DMS153 treated with DMSO at 0.1 percent for 48 hours (cell line): ENCODE measurements around the gene RASA3.
"Not testable (repeated sequence)": the region's sequence is repeated elsewhere in the genome, so short reads cannot be mapped to it uniquely, and the experiment has no call there.

Source experiments
- DNase-seq: peaks from one replicate; lab custom pipeline; 2025; ENCODE audit not compliant: unreplicated experiment; lab: John Stamatoyannopoulos, UW

Gene RASA3

GRCh38 chr13:114115796-114116195 lies 16.6 kb downstream of the RASA3 start:
- DNase-seq, result no peak

DNA sequence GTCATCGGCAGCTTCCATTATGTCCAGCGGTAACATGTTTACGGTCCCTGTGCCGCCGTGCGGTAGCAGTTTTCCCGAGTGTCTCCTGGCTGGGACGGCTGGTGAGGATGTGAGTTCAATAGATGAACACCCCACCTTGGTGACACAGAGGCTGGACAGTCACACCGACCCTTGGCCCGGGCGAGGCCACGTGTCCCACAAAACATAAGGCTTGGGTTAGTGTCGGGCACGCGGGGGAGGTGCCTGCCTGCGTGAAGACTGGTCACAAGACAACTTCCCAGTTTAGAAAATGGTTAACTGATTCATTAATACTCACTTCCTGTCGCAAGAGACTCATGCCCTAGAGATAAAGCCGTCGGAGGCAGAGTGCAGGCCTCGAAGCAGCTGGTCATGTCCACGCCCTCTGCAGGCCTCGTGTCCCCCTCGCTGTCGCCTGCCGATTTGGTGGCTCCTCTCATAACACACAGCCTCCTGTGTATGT lies 17.2 kb downstream of the RASA3 start:
- no peak for DNase-seq

DNA sequence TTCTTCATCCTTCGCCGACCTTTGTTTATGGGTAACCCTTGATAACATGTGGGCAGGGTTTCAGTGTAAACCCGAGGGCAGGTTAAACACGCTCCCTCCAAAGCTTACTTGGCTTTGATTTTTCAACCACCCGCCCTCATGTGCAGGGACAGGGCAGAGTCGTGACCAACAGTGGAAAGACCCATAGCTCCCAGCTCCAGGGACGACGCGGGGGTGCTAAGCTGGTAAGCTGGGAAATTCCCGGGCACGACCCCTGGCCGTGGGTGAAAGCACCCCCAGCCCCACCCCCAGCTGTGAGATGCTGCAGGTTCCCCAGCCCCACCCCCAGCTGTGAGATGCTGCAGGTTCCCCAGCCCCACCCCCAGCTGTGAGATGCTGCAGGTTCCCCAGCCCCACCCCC lies 17.8 kb downstream of the RASA3 start:
- DNase-seq, result not testable (repeated sequence)

- DNase-seq, result no peak
Measured at GRCh38 chr13:114114006-114114640, 18.3 kb downstream of the RASA3 start.

DNA sequence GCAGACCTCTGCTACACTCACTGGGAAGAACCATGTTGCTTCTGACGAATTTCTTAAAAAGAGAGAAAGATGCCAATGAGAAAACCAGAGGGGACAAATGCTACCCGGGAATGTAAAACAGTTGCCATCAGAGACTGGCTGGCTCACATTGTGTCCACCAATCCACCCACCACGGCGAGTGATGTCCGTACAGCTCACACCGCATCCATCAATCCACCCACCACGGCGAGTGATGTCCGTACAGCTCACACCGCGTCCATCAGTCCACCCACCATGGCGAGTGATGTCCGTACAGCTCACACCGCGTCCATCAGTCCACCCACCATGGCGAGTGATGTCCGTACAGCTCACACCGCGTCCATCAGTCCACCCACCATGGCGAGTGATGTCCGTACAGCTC lies 19.0 kb downstream of the RASA3 start:
- not testable (repeated sequence) for DNase-seq

GRCh38 chr13:114112826-114113322 lies 19.5 kb downstream of the RASA3 start:
- no peak for DNase-seq

- DNase-seq, result no peak
Measured at GRCh38 chr13:114112231-114112825, 20.1 kb downstream of the RASA3 start.

- no peak for DNase-seq
Measured at GRCh38 chr13:114111577-114111976, 20.8 kb downstream of the RASA3 start.

DNA sequence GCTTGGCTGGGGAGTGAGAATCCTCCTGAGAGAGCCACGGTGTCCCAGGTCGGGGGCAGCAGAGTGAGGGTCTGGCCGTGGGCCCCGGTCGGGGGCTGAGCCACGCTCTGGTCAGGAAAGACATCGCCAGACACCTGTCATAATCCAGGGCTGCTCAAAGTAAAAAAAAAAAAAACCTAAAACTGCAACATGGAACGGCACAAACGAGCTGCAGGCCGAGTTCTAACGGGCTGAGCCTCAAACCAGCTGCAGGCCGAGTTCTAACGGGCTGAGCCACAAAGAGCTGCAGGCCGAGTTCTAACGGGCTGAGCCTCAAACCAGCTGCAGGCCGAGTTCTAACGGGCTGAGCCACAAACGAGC lies 21.6 kb downstream of the RASA3 start:
- DNase-seq, result not testable (repeated sequence)

DNA sequence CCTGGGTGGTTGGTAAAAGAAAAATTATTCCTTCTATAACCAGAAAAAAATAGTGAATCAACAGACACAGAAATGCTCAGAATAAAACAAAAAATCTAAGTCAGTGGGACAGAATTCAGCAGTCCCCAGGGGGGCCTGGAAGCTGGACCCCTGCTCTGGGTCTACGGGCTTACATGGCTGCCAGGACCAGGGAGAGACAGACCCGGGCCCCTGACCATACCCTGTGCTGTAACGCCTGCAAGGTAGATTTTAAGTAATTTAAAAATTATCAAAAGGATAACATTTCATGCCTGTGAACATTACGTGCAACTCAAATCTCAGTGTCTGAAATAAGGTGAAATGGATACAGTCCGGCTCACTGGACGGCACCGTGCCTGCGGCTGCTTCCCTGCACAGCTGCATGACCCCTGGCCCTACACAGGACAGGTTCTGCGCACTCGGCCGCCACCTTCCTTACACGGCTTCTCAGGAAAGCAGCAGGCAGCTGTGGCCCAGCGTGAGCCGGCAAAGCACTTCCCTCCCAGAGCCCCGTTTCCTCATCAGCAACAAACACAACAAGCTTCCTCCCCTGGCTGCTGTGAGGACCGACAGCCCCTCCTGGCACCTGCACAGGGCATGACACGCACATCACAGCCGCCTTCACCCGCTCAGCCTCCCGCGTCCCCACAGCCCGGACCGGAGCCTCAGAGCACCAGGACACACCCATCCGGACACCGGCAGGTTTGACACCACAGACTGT lies 22.2 kb downstream of the RASA3 start:
- DNase-seq, result no peak

- DNase-seq, result no peak
Measured at GRCh38 chr13:114109641-114110041, 22.8 kb downstream of the RASA3 start.

GRCh38 chr13:114108894-114109293 lies 23.5 kb downstream of the RASA3 start:
- DNase-seq, result no peak

DNA sequence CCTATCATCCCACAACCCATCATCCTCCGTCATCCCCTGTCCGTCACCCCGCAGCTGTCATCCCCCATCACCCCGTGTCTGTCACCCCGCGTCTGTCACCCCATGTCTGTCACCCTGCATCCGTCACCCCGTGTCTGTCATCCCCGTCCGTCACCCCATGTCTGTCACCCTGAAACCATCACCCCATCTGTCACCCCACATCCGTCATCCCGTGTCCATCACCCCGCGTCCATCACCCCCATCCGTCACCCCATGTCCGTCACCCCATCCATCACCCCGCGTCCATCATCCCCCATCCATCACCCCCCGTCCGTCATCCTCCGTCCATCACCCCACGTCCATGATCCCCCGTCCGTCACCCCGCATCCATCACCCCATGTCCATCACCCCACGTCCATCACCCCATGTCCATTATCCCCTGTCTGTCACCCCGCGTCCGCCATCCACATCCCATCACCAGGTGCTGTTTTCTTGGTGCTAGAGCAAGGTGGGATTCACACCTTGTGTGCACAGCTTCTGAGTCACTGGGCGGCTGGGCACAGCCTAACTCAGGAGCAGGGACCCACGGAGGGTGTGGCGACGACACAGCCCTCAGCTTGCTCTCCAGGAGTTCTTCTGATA lies 24.2 kb downstream of the RASA3 start:
- no peak for DNase-seq

DNA sequence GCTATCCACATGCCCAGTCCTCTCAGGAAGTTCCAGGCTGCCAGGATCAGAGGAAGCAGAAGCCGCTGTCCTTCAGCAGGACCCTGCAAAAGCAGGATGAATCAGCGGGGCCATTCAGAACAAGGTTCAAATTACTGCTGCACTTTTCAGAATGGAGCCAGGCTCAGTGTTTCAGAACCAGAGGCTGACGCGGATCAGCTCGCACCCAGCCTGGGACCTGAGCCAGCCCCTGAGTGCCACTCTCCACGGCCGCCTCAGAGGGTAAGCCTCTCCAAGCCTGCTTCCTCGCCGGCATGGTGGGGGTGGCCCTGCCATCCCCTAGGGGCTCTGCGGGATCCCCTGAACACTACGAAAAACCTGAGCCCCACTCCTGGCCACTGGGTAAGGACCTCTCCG lies 24.7 kb downstream of the RASA3 start:
- DNase-seq, result no peak

GRCh38 chr13:114106991-114107685 lies 25.3 kb downstream of the RASA3 start:
- no peak for DNase-seq

- DNase-seq, result no peak
Measured at GRCh38 chr13:114106526-114106925, 25.9 kb downstream of the RASA3 start.

DNA sequence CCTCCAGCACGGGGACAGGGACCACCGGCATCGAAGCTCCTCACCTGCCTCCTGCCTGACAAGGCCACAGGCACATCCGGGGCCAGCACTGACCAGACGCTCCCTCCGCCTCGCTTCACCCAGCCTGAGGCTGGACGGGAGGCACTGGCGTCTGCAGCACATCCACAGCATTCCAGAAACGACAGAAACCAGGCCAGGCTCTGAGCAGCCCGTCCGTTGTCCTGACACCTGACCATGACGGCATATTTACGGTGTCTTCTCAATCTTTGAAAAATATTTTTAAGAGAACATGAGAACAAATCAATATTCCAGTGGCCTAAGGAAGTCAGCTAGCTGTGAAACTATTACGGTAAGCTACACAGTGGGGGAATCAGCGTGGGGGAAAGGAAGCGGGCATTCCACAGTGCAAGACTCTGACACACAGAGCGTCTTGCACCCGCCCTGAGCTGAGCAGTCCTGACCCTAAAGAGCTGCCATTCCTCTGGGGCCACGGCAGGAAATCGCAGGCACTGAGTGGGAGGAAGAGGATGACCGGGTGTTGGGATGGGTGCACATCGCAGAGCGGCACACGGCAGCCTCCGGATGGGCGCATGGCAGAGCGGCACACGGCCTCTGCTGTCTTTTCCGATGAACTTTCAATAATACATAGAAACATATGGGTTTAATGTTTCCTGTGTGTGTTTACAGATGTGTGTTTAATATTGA lies 26.8 kb downstream of the RASA3 start:
- DNase-seq, result no peak

DNA sequence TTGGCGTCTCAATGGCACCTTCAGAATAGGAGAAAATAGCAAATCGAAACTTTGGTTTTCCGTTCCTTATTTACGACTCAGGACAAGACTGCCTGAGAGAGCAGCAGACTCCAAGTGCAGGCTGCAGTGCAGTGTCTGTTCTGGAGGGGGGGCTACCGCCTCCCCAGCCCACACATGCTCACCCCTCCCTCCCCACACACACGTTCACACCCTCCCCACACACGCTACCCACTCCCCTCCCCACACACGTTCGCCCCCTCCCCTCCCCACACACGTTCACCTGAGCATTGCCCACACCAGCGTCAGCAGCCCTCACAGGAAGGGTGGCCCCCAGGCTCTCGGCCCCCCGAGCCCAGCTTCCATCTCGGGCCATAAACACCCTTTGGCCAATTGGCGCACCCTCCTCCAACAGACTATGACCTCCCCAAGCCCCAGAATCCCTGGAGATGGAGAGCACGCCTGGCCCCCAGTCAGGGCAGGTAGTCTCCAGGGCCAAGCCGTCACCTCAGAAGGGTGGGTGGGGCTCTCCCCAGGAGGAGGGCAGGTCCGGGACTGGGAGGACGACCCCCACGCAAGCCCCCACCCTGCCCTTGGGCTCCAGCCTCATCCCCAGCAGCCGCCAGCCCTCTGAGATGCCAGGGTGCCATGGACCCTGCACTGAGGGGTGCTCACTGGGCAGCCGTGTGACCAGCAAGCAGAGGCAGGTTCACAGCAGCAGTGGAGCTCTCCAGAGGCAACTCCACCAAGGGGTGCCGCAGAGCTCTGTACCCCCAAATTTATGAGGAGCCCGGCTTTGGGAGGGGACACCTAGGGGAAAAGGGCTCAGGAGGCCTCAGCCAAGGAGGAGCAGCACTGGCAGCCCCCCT lies 27.5 kb downstream of the RASA3 start:
- DNase-seq, result no peak

GRCh38 chr13:114103801-114104654 lies 28.4 kb downstream of the RASA3 start:
- no peak for DNase-seq
